Loucy (cell line): ENCODE measurements around the gene ZNF423.

Source experiments
- EZH2phosphoT487 ChIP-seq: fragments of 200-600 bp; IDR thresholded peaks from 2 replicates; pipeline ENCODE4 v1.6.1; 2018; ENCODE audit warnings: antibody characterized with exemption, mild to moderate bottlenecking, moderate library complexity, borderline replicate concordance
- TF ChIP-seq, protein P1 (sequence below): fragments of 200-600 bp; sonication (generic); conservative IDR thresholded peaks from 2 replicates; pipeline ENCODE4 v1.5.1; 2014; ENCODE audit warnings: mild to moderate bottlenecking, antibody characterized with exemption, low read length

DNA sequence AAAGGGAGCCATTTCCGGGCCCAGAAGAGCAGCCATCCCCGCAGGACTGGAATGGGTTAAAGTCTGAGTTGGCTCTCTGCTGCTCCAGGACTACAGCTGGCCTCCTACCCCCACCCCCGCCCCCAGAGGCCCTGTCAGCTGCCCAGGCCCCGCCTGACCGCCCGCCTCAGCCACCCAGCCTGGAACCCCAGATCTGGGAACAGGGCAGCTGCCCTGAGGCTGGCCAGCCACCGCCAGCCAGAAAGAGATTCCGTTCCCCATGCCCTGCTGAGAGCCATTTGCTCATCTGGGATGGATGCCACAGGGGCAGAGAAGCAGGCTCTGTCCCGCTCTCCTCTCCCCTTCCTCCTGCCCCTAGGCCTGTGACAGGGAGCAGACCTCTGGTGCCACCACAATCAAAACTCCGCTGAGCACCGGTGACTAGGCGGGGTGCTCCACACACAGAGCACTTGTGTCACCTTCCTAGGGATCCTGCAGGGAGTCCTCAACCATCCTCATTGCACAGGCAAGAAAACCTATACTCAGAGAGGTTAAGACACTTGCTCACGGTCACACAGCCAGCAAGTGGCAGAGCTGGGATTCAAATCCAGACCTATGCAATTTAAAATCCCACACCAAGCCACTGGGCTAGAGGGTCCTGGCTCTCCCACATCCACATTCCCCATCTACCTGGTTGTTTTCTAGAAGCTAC is 44.1 kb downstream of the ZNF423 start:
- TF ChIP-seq, protein P1, sequence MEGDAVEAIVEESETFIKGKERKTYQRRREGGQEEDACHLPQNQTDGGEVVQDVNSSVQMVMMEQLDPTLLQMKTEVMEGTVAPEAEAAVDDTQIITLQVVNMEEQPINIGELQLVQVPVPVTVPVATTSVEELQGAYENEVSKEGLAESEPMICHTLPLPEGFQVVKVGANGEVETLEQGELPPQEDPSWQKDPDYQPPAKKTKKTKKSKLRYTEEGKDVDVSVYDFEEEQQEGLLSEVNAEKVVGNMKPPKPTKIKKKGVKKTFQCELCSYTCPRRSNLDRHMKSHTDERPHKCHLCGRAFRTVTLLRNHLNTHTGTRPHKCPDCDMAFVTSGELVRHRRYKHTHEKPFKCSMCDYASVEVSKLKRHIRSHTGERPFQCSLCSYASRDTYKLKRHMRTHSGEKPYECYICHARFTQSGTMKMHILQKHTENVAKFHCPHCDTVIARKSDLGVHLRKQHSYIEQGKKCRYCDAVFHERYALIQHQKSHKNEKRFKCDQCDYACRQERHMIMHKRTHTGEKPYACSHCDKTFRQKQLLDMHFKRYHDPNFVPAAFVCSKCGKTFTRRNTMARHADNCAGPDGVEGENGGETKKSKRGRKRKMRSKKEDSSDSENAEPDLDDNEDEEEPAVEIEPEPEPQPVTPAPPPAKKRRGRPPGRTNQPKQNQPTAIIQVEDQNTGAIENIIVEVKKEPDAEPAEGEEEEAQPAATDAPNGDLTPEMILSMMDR = no peak
- TF ChIP-seq EZH2phosphoT487 = no peak
